ENCODE measurements around the gene HCCS. TPM values are rescaled to one million over a fixed set of nuclear protein-coding genes. Genes with fewer than 3 reads are reported as not detected.

Gene HCCS
- total and polyA plus RNA-seq, 3 donors from 2014 or later, result 15.0 to 27.6 (median 17.4) TPM

GRCh38 chrX:11103751-11104150, 7.4 kb upstream of the HCCS start:
- intact Hi-C loops (cut with DNase I; ENCODE audit: low total_unique reads), result no loop called here
- WGBS, 2 donors, result 90 to 91% methylated on average over 2 of the region's 2 CpGs

GRCh38 chrX:11105080-11105479, 6.1 kb upstream of the HCCS start:
- Histone ChIP-seq H3K4me3 (no peak overlapping the region), H3K36me3 (ENCODE audit: low read depth, missing control alignments) (no peaks in the 10 kb centered on the region), H3K4me1 (no peaks in the 10 kb centered on the region), H3K27ac (no peak overlapping the region), H3K27me3 (no peaks in the 10 kb centered on the region), H3K9me3 (no peaks in the 10 kb centered on the region)
- no peak for TF ChIP-seq POLR2A (IDR thresholded peaks at IDR 0.05)
- TF ChIP-seq CTCF (IDR thresholded peaks at IDR 0.05), result no peak
- 95 to 96% methylated on average over 4 of the region's 4 CpGs for WGBS, 2 donors
- DNase-seq, result no peak
- intact Hi-C loops (cut with DNase I; ENCODE audit: low total_unique reads), result no loop called here

More at GRCh38 chrX:11103751-11104150, 7.4 kb upstream of the HCCS start:
- TF ChIP-seq POLR2A (IDR thresholded peaks at IDR 0.05), result no peak
- TF ChIP-seq CTCF (IDR thresholded peaks at IDR 0.05), result no peak
- Histone ChIP-seq H3K4me3 (no peak overlapping the region), H3K9me3 (no peaks in the 10 kb centered on the region), H3K36me3 (ENCODE audit: low read depth, missing control alignments) (no peaks in the 10 kb centered on the region), H3K4me1 (no peaks in the 10 kb centered on the region), H3K27ac (no peak overlapping the region), H3K27me3 (no peaks in the 10 kb centered on the region)
- no peak for DNase-seq

GRCh38 chrX:11108253-11108941, 2.7 kb upstream of the HCCS start:
- WGBS, 2 donors, result 91 to 94% methylated on average over 4 of the region's 4 CpGs
- no peaks in the 10 kb centered on the region for H3K36me3 ChIP-seq (ENCODE audit: low read depth, missing control alignments)
- no peaks in the 10 kb centered on the region for H3K27me3 ChIP-seq
- no peak for TF ChIP-seq POLR2A (IDR thresholded peaks at IDR 0.05)
- TF ChIP-seq CTCF (IDR thresholded peaks at IDR 0.05), result no peak
- no peaks in the 10 kb centered on the region for H3K9me3 ChIP-seq
- H3K4me3 ChIP-seq, result no peak overlapping the region
- no peak for DNase-seq
- intact Hi-C loops (cut with DNase I; ENCODE audit: low total_unique reads), result no loop called here
- H3K4me1 ChIP-seq, result no peaks in the 10 kb centered on the region
- no peak overlapping the region for H3K27ac ChIP-seq

GRCh38 chrX:11109968-11110367, 1.2 kb upstream of the HCCS start:
- DNase-seq, result no peak
- WGBS, 2 donors, result 84 to 85% methylated on average over 2 of the region's 2 CpGs
- Histone ChIP-seq H3K9me3 (no peaks in the 10 kb centered on the region), H3K36me3 (ENCODE audit: low read depth, missing control alignments) (no peaks in the 10 kb centered on the region), H3K27me3 (no peaks in the 10 kb centered on the region), H3K4me3 (no peak overlapping the region), H3K27ac (no peak overlapping the region), H3K4me1 (no peaks in the 10 kb centered on the region)
- intact Hi-C loops (cut with DNase I; ENCODE audit: low total_unique reads), result no loop called here
- TF ChIP-seq POLR2A (IDR thresholded peaks at IDR 0.05) (no peak), CTCF (IDR thresholded peaks at IDR 0.05) (no peak)

GRCh38 chrX:11111947-11112346, 815 bp downstream of the HCCS start:
- intact Hi-C loops (cut with DNase I; ENCODE audit: low total_unique reads), result no loop called here
- Histone ChIP-seq H3K36me3 (ENCODE audit: low read depth, missing control alignments) (no peaks in the 10 kb centered on the region), H3K9me3 (no peaks in the 10 kb centered on the region), H3K4me1 (no peaks in the 10 kb centered on the region), H3K27ac (no peak overlapping the region), H3K4me3 (peak overlapping the region; percentile 63 to 81), H3K27me3 (no peaks in the 10 kb centered on the region)
- no peak for TF ChIP-seq POLR2A (IDR thresholded peaks at IDR 0.05)
- no peak for TF ChIP-seq CTCF (IDR thresholded peaks at IDR 0.05)
- no peak for DNase-seq
- 27 to 33% methylated on average over 7 to 9 of the region's 9 CpGs for WGBS, 2 donors
